Caco-2 (cell line): ENCODE data around the gene COL4A2. TPM values are rescaled to one million over a fixed set of nuclear protein-coding genes. Genes with fewer than 3 reads are reported as not detected.
A peak's percentile ranks its signal among the peaks of the same experiment; 100 is the strongest.

Experiments
- BruUV-seq: library from RNA; stranded (reverse); fragments of 400-500 nt; replicated peaks from 2 replicates; lab custom pipeline; 2021; lab: Mats Ljungman, UMichigan
- CTCF ChIA-PET: fragments of 300-600 bp; sonication (Branson Sonifier 250); formaldehyde crosslinking; loops from one replicate; lab custom pipeline; 2022; ENCODE audit warnings: antibody characterized with exemption; lab: Charles Lee
- POLR2A ChIA-PET: fragments of 300-600 bp; sonication (Branson Sonifier 250); formaldehyde crosslinking; loops from one replicate; lab custom pipeline; 2022; ENCODE audit warnings: antibody characterized with exemption; lab: Charles Lee
- DNase-seq, 2 experiments: peaks; one replicate each; pipeline versions ENCODE4 v3.0.0 to v3.0.0-alpha.2; 2020 to 2022
- H3K27me3 ChIP-seq: replicated peaks from 2 replicates; pipeline ENCODE4 v1.6.0; 2011; ENCODE audit warnings: low read length; ENCODE audit not compliant: control insufficient read depth, insufficient read depth
- H3K36me3 ChIP-seq: 2 replicates; pipeline ENCODE4 v1.5.1; 2011; ENCODE audit warnings: low read length; ENCODE audit not compliant: control insufficient read depth, insufficient read depth
- H3K4me1 ChIP-seq: fragments of 250-450 bp; sonication (Bioruptor Pico); 2 replicates; pipeline ENCODE4 v1.5.1; 2020; ENCODE audit warnings: mild to moderate bottlenecking
- H3K4me3 ChIP-seq: 2 replicates; pipeline ENCODE4 v1.5.1; 2011; ENCODE audit warnings: low read depth, mild to moderate bottlenecking, control low read depth, low read length
- H3K9me3 ChIP-seq: fragments of 250-450 bp; sonication (Bioruptor Pico); 2 replicates; pipeline ENCODE4 v1.5.1; 2020; ENCODE audit warnings: mild to moderate bottlenecking, moderate library complexity
- H3K27ac Mint-ChIP-seq: one replicate; pipeline ENCODE4 v1.8.0; 2022; ENCODE audit warnings: mixed read lengths; ENCODE audit not compliant: unreplicated experiment
- H3K27me3 Mint-ChIP-seq: one replicate; pipeline ENCODE4 v1.8.0; 2022; ENCODE audit warnings: mixed read lengths; ENCODE audit not compliant: insufficient read depth, unreplicated experiment
- H3K36me3 Mint-ChIP-seq: one replicate; pipeline ENCODE4 v1.8.0; 2022; ENCODE audit warnings: mild to moderate bottlenecking, mixed read lengths; ENCODE audit not compliant: insufficient read depth, unreplicated experiment
- H3K4me1 Mint-ChIP-seq: one replicate; pipeline ENCODE4 v1.8.0; 2022; ENCODE audit warnings: low read depth, mixed read lengths; ENCODE audit not compliant: unreplicated experiment
- H3K4me3 Mint-ChIP-seq: one replicate; pipeline ENCODE4 v1.8.0; 2022; ENCODE audit warnings: mild to moderate bottlenecking, moderate library complexity, mixed read lengths; ENCODE audit not compliant: unreplicated experiment
- H3K9me3 Mint-ChIP-seq: one replicate; pipeline ENCODE4 v1.8.0; 2022; ENCODE audit warnings: mixed read lengths; ENCODE audit not compliant: unreplicated experiment
- intact Hi-C: fragments of 100-400 bp; cut with micrococcal nuclease; formaldehyde crosslinking; loops from one replicate; pipeline ENCODE4 v1.10.0; 2022; ENCODE audit not compliant: unreplicated experiment
- total RNA-seq: library from RNA; stranded (reverse); gene quantifications from 2 replicates; pipeline ENCODE4 v1.2.3, GENCODE V29; 2022
- TF ChIP-seq, protein P1 (sequence below), 2 experiments: fragments of 200-600 bp in 1 of 2; IDR thresholded peaks; 1 replicate in 1 of 2; 2 replicates in 1 of 2; pipeline versions ENCODE4 v1.5.1 to v1.8.0; 2011 to 2022; ENCODE audit warnings: antibody characterized with exemption in 1 of 2, control low read depth in 1 of 2, inconsistent platforms in 1 of 2, low read depth in 1 of 2, low read length in 1 of 2, mild to moderate bottlenecking in 1 of 2, moderate library complexity in 1 of 2; ENCODE audit not compliant: insufficient read depth in 1 of 2, severe bottlenecking in 1 of 2, unreplicated experiment in 1 of 2

The COL4A2 gene
- total RNA-seq, 1 experiment from 2014 or later = 19.2 TPM

DNA sequence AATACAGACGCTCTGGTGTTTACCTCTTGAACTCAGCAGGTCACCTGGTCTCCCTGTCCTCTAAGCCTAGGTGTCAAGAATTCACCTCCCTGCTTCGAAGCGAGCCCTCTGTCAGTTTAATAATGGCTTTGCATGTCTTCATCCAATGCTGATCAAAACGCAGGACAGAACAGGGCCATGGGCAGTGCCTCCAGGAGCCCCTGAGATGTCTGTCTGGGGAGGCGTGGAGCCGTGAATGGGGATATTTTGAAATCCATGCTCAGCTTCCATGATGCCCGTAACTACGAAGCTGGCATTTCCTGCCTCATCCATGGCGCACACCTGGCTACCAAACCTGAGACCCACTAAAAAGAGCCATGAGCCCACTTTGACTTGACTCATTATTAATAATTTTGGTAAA, 140.7 kb downstream of the COL4A2 start:
- CTCF ChIA-PET = no interaction called here
- peak overlapping the region; percentile 60 for H3K4me3 Mint-ChIP-seq
- Histone ChIP-seq H3K36me3 (no peaks in the 10 kb centered on the region), H3K4me1 (peaks cover 58% of the 10 kb centered on the region), H3K9me3 (no peaks in the 10 kb centered on the region), H3K27me3 (no peaks in the 10 kb centered on the region), H3K4me3 (no peak overlapping the region)
- H3K27me3 Mint-ChIP-seq = no peaks in the 10 kb centered on the region
- H3K9me3 Mint-ChIP-seq = no peaks in the 10 kb centered on the region
- peak in 1 of 2 experiments; percentile 20 for DNase-seq
- H3K36me3 Mint-ChIP-seq = peaks cover 14% of the 10 kb centered on the region
- intact Hi-C loops = loop anchor here (1.0 to 2.0 kb wide), 5 partner anchors 35 to 265 kb away; partner anchors contain the start of genes ING1 and RAB20
- TF ChIP-seq, protein P1, sequence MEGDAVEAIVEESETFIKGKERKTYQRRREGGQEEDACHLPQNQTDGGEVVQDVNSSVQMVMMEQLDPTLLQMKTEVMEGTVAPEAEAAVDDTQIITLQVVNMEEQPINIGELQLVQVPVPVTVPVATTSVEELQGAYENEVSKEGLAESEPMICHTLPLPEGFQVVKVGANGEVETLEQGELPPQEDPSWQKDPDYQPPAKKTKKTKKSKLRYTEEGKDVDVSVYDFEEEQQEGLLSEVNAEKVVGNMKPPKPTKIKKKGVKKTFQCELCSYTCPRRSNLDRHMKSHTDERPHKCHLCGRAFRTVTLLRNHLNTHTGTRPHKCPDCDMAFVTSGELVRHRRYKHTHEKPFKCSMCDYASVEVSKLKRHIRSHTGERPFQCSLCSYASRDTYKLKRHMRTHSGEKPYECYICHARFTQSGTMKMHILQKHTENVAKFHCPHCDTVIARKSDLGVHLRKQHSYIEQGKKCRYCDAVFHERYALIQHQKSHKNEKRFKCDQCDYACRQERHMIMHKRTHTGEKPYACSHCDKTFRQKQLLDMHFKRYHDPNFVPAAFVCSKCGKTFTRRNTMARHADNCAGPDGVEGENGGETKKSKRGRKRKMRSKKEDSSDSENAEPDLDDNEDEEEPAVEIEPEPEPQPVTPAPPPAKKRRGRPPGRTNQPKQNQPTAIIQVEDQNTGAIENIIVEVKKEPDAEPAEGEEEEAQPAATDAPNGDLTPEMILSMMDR (IDR thresholded peaks at IDR 0.05; ENCODE audit: insufficient read depth in 1 of 2, low read depth in 1 of 2, low read length in 1 of 2, severe bottlenecking in 1 of 2, unreplicated experiment in 1 of 2) = no peak
- H3K27ac Mint-ChIP-seq = peak overlapping the region; percentile 89
- POLR2A ChIA-PET = no interaction called here
- BruUV-seq = TSS peak; percentile 93
- peaks cover 42% of the 10 kb centered on the region for H3K4me1 Mint-ChIP-seq

DNA sequence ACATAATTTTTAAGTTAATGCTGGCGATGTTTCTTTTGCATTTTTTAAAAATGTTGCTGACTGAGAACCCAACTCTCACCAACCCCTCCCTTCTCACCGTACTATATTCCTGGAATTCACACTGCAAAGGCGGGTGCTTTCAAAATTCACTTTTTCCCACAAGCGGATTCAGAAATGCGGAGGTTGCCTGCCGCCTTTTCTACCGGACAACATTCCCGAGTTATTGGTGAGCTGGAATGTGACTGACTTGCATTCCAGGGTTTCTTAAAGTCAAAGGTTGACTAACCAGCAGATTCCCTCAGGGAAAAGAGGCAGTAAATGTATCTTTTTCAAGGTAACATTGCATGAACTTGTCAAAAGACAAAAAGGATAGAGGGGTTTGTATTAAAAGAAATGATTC, 141.1 kb downstream of the COL4A2 start:
- Mint-ChIP-seq H3K36me3 (peaks cover 14% of the 10 kb centered on the region), H3K27ac (peak overlapping the region; percentile 89), H3K4me3 (peak overlapping the region; percentile 60), H3K9me3 (no peaks in the 10 kb centered on the region), H3K4me1 (peaks cover 42% of the 10 kb centered on the region), H3K27me3 (no peaks in the 10 kb centered on the region)
- H3K9me3 ChIP-seq = no peaks in the 10 kb centered on the region
- no TSS peak for BruUV-seq
- H3K27me3 ChIP-seq = no peaks in the 10 kb centered on the region
- peak; percentile 83 to 92 for DNase-seq
- intact Hi-C loops = loop anchor here (1.0 to 2.0 kb wide), 5 partner anchors 35 to 265 kb away; partner anchors contain the start of genes ING1 and RAB20
- no peak overlapping the region for H3K4me3 ChIP-seq
- no peaks in the 10 kb centered on the region for H3K36me3 ChIP-seq
- ChIA-PET CTCF (no interaction called here), POLR2A (no interaction called here)
- TF ChIP-seq, protein P1 (IDR thresholded peaks at IDR 0.05; ENCODE audit: insufficient read depth in 1 of 2, low read depth in 1 of 2, low read length in 1 of 2, severe bottlenecking in 1 of 2, unreplicated experiment in 1 of 2) = no peak
- H3K4me1 ChIP-seq = peaks cover 54% of the 10 kb centered on the region

DNA sequence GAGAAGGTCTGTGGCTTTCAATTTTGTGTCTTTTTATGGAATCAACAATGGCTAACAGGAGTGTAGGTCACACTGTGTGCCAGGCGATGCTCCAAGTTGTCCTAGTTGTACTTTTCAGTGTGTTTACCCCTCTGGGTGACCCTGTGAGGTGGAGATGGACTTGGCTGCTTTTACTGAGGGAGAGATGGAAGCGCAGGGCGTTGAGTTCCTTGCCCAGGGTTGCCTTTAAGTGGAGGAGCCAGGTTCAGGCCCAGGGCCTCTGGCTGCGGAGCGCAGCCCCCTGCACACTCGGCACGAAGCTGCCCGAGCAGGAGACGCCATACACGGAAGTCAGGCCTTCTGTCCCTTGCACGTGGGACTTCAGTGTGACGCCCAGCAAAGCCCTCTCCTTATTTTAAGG, 141.6 kb downstream of the COL4A2 start:
- no peaks in the 10 kb centered on the region for H3K27me3 Mint-ChIP-seq
- intact Hi-C loops = loop anchor here (1.0 to 2.0 kb wide), 5 partner anchors 36 to 264 kb away; partner anchors contain the start of genes ING1 and RAB20
- Histone ChIP-seq H3K4me1 (peaks cover 52% of the 10 kb centered on the region), H3K4me3 (no peak overlapping the region), H3K27me3 (no peaks in the 10 kb centered on the region), H3K9me3 (no peaks in the 10 kb centered on the region), H3K36me3 (no peaks in the 10 kb centered on the region)
- TF ChIP-seq, protein P1 (IDR thresholded peaks at IDR 0.05; ENCODE audit: insufficient read depth in 1 of 2, low read depth in 1 of 2, low read length in 1 of 2, severe bottlenecking in 1 of 2, unreplicated experiment in 1 of 2) = no peak
- ChIA-PET CTCF (no interaction called here), POLR2A (no interaction called here)
- peaks cover 44% of the 10 kb centered on the region for H3K4me1 Mint-ChIP-seq
- H3K36me3 Mint-ChIP-seq = peaks cover 14% of the 10 kb centered on the region
- H3K27ac Mint-ChIP-seq = peak overlapping the region; percentile 89
- H3K9me3 Mint-ChIP-seq = no peaks in the 10 kb centered on the region
- peak in 1 of 2 experiments; percentile 29 for DNase-seq
- BruUV-seq = no TSS peak
- peak overlapping the region; percentile 60 for H3K4me3 Mint-ChIP-seq
